Adrenal gland (tissue), 12 donors: ENCODE measurements around the gene KIF11. TPM values are rescaled to one million over a fixed set of nuclear protein-coding genes. Genes with fewer than 3 reads are reported as not detected.

Experiments
- DNase-seq, 7 donors: peaks; one replicate each; pipeline ENCODE4 v3.0.0-alpha.2; 2019 to 2020
- H3K27ac ChIP-seq, 5 donors: fragments of 200-600 bp; sonication (generic) in 4 of 5; 1 replicate in 3 of 5; 2 replicates in 2 of 5; pipeline versions ENCODE4 v1.5.1 to v1.8.0; 2016 to 2020; ENCODE audit warnings: mild to moderate bottlenecking in 1 of 5
- H3K27me3 ChIP-seq: fragments of 200-600 bp; 2 replicates; pipeline ENCODE4 v1.8.0; 2021
- H3K36me3 ChIP-seq, 2 donors: fragments of 200-600 bp; replicated peaks in 1 of 2; 1 replicate in 1 of 2; 2 replicates in 1 of 2; pipeline versions ENCODE4 v1.5.1 to v1.8.0; 2018 to 2022
- H3K4me1 ChIP-seq, 2 donors: fragments of 200-600 bp; replicated peaks in 1 of 2; 1 replicate in 1 of 2; 2 replicates in 1 of 2; pipeline versions ENCODE4 v1.5.1 to v1.8.0; 2018 to 2021
- H3K4me3 ChIP-seq, 4 donors: fragments of 200-600 bp; sonication (generic) in 3 of 4; one replicate each; pipeline ENCODE4 v1.5.1; 2016 to 2018
- H3K9me3 ChIP-seq, 3 donors: fragments of 200-600 bp; sonication (generic) in 1 of 3; replicated peaks in 1 of 3; 1 replicate in 2 of 3; 2 replicates in 1 of 3; pipeline versions ENCODE4 v1.5.1 to v1.8.0; 2016 to 2021
- POLR2A ChIP-seq, 2 donors: fragments of 450-650 bp; IDR thresholded peaks; one replicate each; pipeline ENCODE4 v1.6.1; 2017; ENCODE audit warnings: antibody characterized with exemption in 2 of 2, mild to moderate bottlenecking in 2 of 2, moderate library complexity in 1 of 2
- WGBS, 4 donors: extraction: QIAGEN DNeasy Blood & Tissue Kit in 2 of 4; methylation state at CpG; one replicate each; pipeline versions ENCODE4 v1.1.5 to v1.1.7; 2013 to 2017; 5-methylcytosine and 5-hydroxymethylcytosine counted together
- intact Hi-C, 2 donors: fragments of 100-400 bp; cut with DNase I; formaldehyde crosslinking; loops; one replicate each; pipeline versions ENCODE4 v1.14.1 to v1.15.0; 2022 to 2023
- polyA plus RNA-seq, 3 donors: library from polyadenylated mRNA; stranded (reverse); fragments of 200-250 nt in 2 of 3; fragments of 350-450 nt in 1 of 3; fragmentation: Illumina TruSeq in 1 of 3; extraction: RNeasy Lipid Tissue Mini Kit (QIAGEN cat#74804) in 1 of 3; gene quantifications; one replicate each; pipeline ENCODE4 v1.2.3, GENCODE V29; 2013 to 2014
- total RNA-seq, 9 donors: library from RNA; depleted of rRNA in 4 of 9; stranded (reverse); fragments of >200 nt in 4 of 9; fragments of 120-200 nt in 1 of 9; fragmentation: NEBNext Ultra II Directional in 1 of 9; extraction: Animal tissue kit (Norgen Biotek cat#: 25700) in 1 of 9; gene quantifications; one replicate each; pipeline versions ENCODE4 v1.1.0 to v1.2.4, GENCODE V29; 2013 to 2023
- TF ChIP-seq, protein P1 (sequence below), 6 experiments: fragments of 450-650 bp in 4 of 6; fragments of 200-600 bp in 2 of 6; sonication (generic) in 1 of 6; IDR thresholded peaks; 1 replicate in 5 of 6; 2 replicates in 1 of 6; pipeline versions ENCODE4 v1.5.1 to v1.8.0; 2016 to 2021; ENCODE audit warnings: antibody characterized with exemption in 6 of 6, mild to moderate bottlenecking in 2 of 6, moderate library complexity in 1 of 6
- donor health status: healthy with polysubstance abuse.
- donor health status: Bipolar disorder and iron deficiency.
- donor health status: DM: yes; HTN: yes; CAD: no.
- donor health status: DM: no; HTN: no; CAD: no.
- donor health status: DM: no; HTN: no; CAD: no.
- donor health status: DM: yes; HTN: yes; CAD: no.

The KIF11 gene
- total and polyA plus RNA-seq, 12 donors = 0.30 to 11.6 (median 1.4) TPM

DNA sequence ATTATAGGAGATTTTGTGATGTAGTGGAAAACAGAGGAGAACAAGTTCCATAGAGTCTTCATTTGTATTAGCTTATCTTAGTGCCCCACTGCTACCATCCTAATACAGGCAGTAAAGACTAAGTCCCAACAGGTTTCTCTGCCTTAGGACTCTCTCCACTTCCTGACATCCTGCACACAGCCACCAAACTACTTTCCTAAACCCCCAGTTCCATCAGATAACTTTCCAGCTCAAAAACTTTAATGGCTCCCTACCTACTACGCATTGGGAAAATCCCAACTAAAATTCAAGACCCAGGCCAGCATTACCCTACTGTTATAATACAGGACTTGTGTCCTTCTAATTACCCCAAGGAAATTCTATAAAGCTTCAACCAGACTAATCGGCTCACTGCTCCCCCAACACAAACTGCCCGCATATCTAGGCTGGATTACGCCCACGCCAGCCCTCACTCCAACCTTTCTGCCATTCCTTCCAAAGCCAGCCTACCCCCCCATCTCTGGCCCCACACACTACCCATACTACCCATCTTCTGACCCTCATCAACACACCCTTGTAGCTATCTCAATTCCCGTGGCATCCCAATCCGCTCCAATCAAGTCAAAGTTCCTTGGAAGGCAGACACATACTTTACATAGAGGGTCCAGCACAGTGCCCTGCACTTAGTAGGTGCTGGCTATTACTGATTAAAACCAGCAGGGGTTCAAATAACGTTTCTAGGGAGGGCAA is 20.4 kb upstream of the KIF11 start:
- Histone ChIP-seq H3K36me3 (peaks cover 0 to 3% of the 10 kb centered on the region in 2 donors), H3K27me3 (no peaks in the 10 kb centered on the region), H3K9me3 (no peaks in the 10 kb centered on the region), H3K27ac (peak overlapping the region in 3 of 5 donors; percentile 90 to 97 (median 93)), H3K4me3 (peak overlapping the region in 3 of 4 donors; percentile 57 to 74 (median 71)), H3K4me1 (peaks cover 9 to 35% of the 10 kb centered on the region in 2 donors)
- intact Hi-C loops = loop anchor here in 1 of 2 donors (5.0 kb wide), 1 partner anchor 55 kb away; no protein-coding TSS in a partner anchor
- TF ChIP-seq, protein P1, sequence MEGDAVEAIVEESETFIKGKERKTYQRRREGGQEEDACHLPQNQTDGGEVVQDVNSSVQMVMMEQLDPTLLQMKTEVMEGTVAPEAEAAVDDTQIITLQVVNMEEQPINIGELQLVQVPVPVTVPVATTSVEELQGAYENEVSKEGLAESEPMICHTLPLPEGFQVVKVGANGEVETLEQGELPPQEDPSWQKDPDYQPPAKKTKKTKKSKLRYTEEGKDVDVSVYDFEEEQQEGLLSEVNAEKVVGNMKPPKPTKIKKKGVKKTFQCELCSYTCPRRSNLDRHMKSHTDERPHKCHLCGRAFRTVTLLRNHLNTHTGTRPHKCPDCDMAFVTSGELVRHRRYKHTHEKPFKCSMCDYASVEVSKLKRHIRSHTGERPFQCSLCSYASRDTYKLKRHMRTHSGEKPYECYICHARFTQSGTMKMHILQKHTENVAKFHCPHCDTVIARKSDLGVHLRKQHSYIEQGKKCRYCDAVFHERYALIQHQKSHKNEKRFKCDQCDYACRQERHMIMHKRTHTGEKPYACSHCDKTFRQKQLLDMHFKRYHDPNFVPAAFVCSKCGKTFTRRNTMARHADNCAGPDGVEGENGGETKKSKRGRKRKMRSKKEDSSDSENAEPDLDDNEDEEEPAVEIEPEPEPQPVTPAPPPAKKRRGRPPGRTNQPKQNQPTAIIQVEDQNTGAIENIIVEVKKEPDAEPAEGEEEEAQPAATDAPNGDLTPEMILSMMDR (IDR thresholded peaks at IDR 0.05) = no peak
- no peak for TF ChIP-seq POLR2A (IDR thresholded peaks at IDR 0.05)
- no peak for DNase-seq
- 60 to 70% (median 66%) methylated on average over 8 of the region's 8 CpGs for WGBS, 4 donors

DNA sequence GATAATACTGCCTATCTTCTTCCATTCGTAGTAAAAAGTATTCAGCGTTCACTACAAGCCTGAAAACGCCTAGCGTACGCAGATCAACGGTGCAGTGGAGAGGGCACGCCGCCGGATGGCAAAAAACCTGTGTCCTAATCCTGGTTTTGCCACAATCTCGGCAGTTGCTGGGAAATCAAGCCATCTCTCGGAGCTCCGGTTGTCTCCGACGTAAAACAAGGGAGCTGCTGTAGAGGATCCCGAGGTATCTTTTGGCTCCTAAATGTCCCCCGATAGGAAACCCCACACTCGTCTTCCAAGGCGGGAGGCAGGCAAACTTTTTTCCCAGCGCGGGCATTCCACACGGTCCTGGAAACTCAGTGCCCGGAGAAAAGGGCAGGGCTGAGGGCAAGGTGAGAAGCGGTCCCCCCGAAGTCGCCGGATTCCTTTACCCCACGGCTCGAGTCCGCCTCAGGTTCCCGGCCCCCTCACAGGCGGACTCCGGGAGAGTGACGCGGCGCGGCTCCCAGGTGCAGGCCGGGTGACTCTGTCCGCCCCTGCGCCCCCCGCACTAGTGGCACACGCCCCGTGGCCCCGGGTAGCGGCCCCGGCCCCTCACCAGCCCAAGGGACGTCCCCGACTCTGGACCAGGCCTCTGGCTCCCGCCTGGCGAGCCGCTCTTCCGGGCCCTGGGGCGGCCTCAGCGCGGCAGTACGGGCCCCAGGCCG is 19.7 kb upstream of the KIF11 start:
- peak; percentile 47 to 74 (median 65) for DNase-seq

DNA sequence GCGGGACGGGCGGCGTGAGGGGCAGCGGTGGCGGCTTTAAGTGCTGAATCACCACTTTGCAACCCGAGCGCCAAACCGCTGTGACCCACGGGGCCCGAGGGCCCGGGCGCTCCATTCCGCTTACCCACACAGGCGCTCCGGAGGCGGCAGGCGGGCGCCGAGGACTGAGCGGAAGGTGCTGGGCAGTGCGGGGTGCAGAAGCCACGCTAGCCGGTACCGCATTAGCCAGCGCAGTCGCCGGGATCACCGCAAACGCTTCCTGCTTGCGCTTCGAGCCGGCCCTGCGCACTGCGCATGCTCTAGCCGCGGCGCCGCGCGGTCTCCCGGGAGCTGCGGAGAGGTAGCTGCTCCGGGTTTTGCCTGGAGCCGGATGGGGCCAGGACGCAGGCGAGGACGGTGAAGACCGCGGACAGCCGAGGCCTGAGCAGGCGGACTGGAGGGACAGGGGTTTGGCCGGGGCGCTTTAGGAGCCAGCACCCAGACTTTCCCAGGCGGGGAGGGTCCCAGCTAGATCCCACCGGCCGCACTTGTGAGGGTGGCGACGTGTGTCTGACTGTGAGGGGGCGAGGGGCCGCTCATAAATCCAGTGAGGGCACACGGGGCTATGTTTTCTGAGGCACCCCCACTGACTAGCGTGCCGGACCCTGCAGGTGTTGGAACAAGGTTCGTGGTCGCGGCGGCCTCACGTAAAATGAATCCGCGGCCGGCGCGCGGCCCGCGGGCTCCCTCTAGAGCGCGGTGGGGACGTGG is 19.0 kb upstream of the KIF11 start, which contains the start of gene IDE:
Gene IDE, minus strand, starts transcription at position 296 of the 750 bp plus-strand sequence. Its CDS starts 74 bp downstream, at position 222.
- H3K4me3 ChIP-seq = peak within 1 kb of the TSS; percentile 57 to 74 (median 64)
- TF ChIP-seq POLR2A (IDR thresholded peaks at IDR 0.05) = peak; percentile 64 to 79
- TF ChIP-seq, protein P1 (IDR thresholded peaks at IDR 0.05) = peak; percentile 72 to 85 (median 80)
- H3K36me3 ChIP-seq = peaks cover 0 to 3% of the 10 kb centered on the region in 2 donors
- intact Hi-C loops = loop anchor here (2.0 to 5.0 kb wide), 2 partner anchors 57 to 59 kb away; no protein-coding TSS in a partner anchor
- no peaks in the 10 kb centered on the region for H3K27me3 ChIP-seq
- peak; percentile 88 to 92 (median 89) for DNase-seq
- H3K4me1 ChIP-seq = peaks cover 9 to 27% of the 10 kb centered on the region in 2 donors
- 0 to 1% (median 0%) methylated on average over 8 to 80 of the region's 80 CpGs; no CpG with 5 or more reads in 1 of the 4 donors for WGBS, 4 donors
- H3K9me3 ChIP-seq = no peaks in the 10 kb centered on the region
- peak within 1 kb of the TSS; percentile 74 to 97 (median 90) for H3K27ac ChIP-seq

More for the DNA sequence above, 19.7 kb upstream of the KIF11 start:
- TF ChIP-seq, protein P1 (IDR thresholded peaks at IDR 0.05) = peak in 4 of 6 experiments; percentile 12 to 46 (median 40)
- peak in 1 of 2 donors; percentile 36 for TF ChIP-seq POLR2A (IDR thresholded peaks at IDR 0.05)
- H3K27me3 ChIP-seq = no peaks in the 10 kb centered on the region
- peak overlapping the region; percentile 57 to 74 (median 64) for H3K4me3 ChIP-seq
- peak overlapping the region; percentile 74 to 97 (median 90) for H3K27ac ChIP-seq
- H3K4me1 ChIP-seq = peaks cover 9 to 31% of the 10 kb centered on the region in 2 donors
- H3K36me3 ChIP-seq = peaks cover 0 to 3% of the 10 kb centered on the region in 2 donors
- 1 to 3% (median 1%) methylated on average over 8 to 56 of the region's 56 CpGs for WGBS, 4 donors
- intact Hi-C loops = loop anchor here in 1 of 2 donors (5.0 kb wide), 1 partner anchor 56 kb away; no protein-coding TSS in a partner anchor
- H3K9me3 ChIP-seq = no peaks in the 10 kb centered on the region
